Measurements from ENCODE around the gene ATG101. TPM values are rescaled to one million over a fixed set of nuclear protein-coding genes. Genes with fewer than 3 reads are reported as not detected.
A peak's percentile ranks its signal among the peaks of the same experiment; 100 is the strongest.

ATG101 gene
- total RNA-seq, 6 experiments from 2014 or later: 62.1 to 73.6 (median 66.6) TPM

- no peak overlapping the region for H3K4me3 Mint-ChIP-seq
- peaks cover 16% of the 10 kb centered on the region for H3K4me1 Mint-ChIP-seq (ENCODE audit: low read depth)
- H3K9me3 Mint-ChIP-seq: no peaks in the 10 kb centered on the region
- no peaks in the 10 kb centered on the region for H3K36me3 Mint-ChIP-seq (ENCODE audit: low read depth)
- DNase-seq: no peak
- no peak overlapping the region for H3K27ac Mint-ChIP-seq
- peaks cover 24% of the 10 kb centered on the region for H3K27me3 Mint-ChIP-seq (ENCODE audit: insufficient read depth)
- peak; percentile 73 for TF ChIP-seq CTCF (IDR thresholded peaks at IDR 0.05)
Observed at GRCh38 chr12:52119398-52120254, 49.8 kb downstream of the ATG101 start.

- no peak for TF ChIP-seq CTCF (IDR thresholded peaks at IDR 0.05)
- no peaks in the 10 kb centered on the region for H3K36me3 Mint-ChIP-seq (ENCODE audit: low read depth)
- peaks cover 24% of the 10 kb centered on the region for H3K27me3 Mint-ChIP-seq (ENCODE audit: insufficient read depth)
- H3K4me3 Mint-ChIP-seq: no peak overlapping the region
- DNase-seq: peak; percentile 25
- H3K9me3 Mint-ChIP-seq: no peaks in the 10 kb centered on the region
- no peak overlapping the region for H3K27ac Mint-ChIP-seq
- peaks cover 17% of the 10 kb centered on the region for H3K4me1 Mint-ChIP-seq (ENCODE audit: low read depth)
Observed at GRCh38 chr12:52120951-52121823, 51.4 kb downstream of the ATG101 start.

- Mint-ChIP-seq H3K4me1 (ENCODE audit: low read depth) (peaks cover 25% of the 10 kb centered on the region), H3K27ac (no peak overlapping the region), H3K27me3 (ENCODE audit: insufficient read depth) (peaks cover 20% of the 10 kb centered on the region), H3K36me3 (ENCODE audit: low read depth) (no peaks in the 10 kb centered on the region), H3K9me3 (no peaks in the 10 kb centered on the region), H3K4me3 (no peak overlapping the region)
- TF ChIP-seq CTCF (IDR thresholded peaks at IDR 0.05): peak; percentile 93
- DNase-seq: peak; percentile 28
Observed at GRCh38 chr12:52121824-52122539, 52.2 kb downstream of the ATG101 start.

GRCh38 chr12:52122540-52122871 is 52.7 kb downstream of the ATG101 start:
- H3K27ac Mint-ChIP-seq: no peak overlapping the region
- DNase-seq: no peak
- H3K27me3 Mint-ChIP-seq (ENCODE audit: insufficient read depth): peaks cover 17% of the 10 kb centered on the region
- H3K36me3 Mint-ChIP-seq (ENCODE audit: low read depth): no peaks in the 10 kb centered on the region
- H3K9me3 Mint-ChIP-seq: no peaks in the 10 kb centered on the region
- no peak overlapping the region for H3K4me3 Mint-ChIP-seq
- no peak for TF ChIP-seq CTCF (IDR thresholded peaks at IDR 0.05)
- H3K4me1 Mint-ChIP-seq (ENCODE audit: low read depth): peaks cover 28% of the 10 kb centered on the region

GRCh38 chr12:52122904-52123303 is 53.1 kb downstream of the ATG101 start:
- no peak for DNase-seq
- peaks cover 13% of the 10 kb centered on the region for H3K27me3 Mint-ChIP-seq (ENCODE audit: insufficient read depth)

More at GRCh38 chr12:52122904-52123303, 53.1 kb downstream of the ATG101 start:
- Mint-ChIP-seq H3K27ac (no peak overlapping the region), H3K4me3 (no peak overlapping the region), H3K9me3 (no peaks in the 10 kb centered on the region), H3K4me1 (ENCODE audit: low read depth) (peaks cover 28% of the 10 kb centered on the region), H3K36me3 (ENCODE audit: low read depth) (no peaks in the 10 kb centered on the region)
- no peak for TF ChIP-seq CTCF (IDR thresholded peaks at IDR 0.05)
